Neural cell (in vitro differentiated cells): ENCODE results near the gene URI1. TPM values are rescaled to one million over a fixed set of nuclear protein-coding genes. Genes with fewer than 3 reads are reported as not detected.

Experiments
- H2AFZ ChIP-seq: fragments of 200-600, 300-800 bp; sonication (generic), shearing (Covaris generic); 2 replicates; pipeline ENCODE4 v1.6.0; 2014; ENCODE audit warnings: low read depth, mild to moderate bottlenecking, antibody characterized with exemption, low read length, moderate library complexity
- H3F3A ChIP-seq: fragments of 200-600 bp; shearing (Covaris generic); 2 replicates; pipeline ENCODE4 v1.6.1; 2016; ENCODE audit warnings: mild to moderate bottlenecking, moderate library complexity, mixed read lengths, antibody characterized with exemption, low read length; ENCODE audit not compliant: insufficient read depth, poor library complexity, severe bottlenecking
- H3K27ac ChIP-seq: fragments of 200-600, 300-800 bp; sonication (generic), shearing (Covaris generic); 2 replicates; pipeline ENCODE4 v1.5.1; 2014; ENCODE audit warnings: mild to moderate bottlenecking, low read length, moderate library complexity
- H3K27me3 ChIP-seq: fragments of 300-800, 200-600 bp; sonication (generic), shearing (Covaris generic); 2 replicates; pipeline ENCODE4 v1.6.0; 2014; ENCODE audit warnings: mild to moderate bottlenecking, low read depth, low read length, moderate library complexity; ENCODE audit not compliant: insufficient read depth
- H3K36me3 ChIP-seq: fragments of 300-800, 200-600 bp; sonication (generic), shearing (Covaris generic); 2 replicates; pipeline ENCODE4 v1.5.1; 2014; ENCODE audit warnings: mild to moderate bottlenecking, antibody characterized with exemption, low read length, moderate library complexity; ENCODE audit not compliant: insufficient read depth
- H3K4me2 ChIP-seq: fragments of 300-800, 200-600 bp; sonication (generic), shearing (Covaris generic); 2 replicates; pipeline ENCODE4 v1.6.0; 2014; ENCODE audit warnings: mild to moderate bottlenecking, low read length
- H3K4me3 ChIP-seq: fragments of 300-800, 200-600 bp; sonication (generic), shearing (Covaris generic); 2 replicates; pipeline ENCODE4 v1.5.1; 2014; ENCODE audit warnings: mild to moderate bottlenecking, low read length, moderate library complexity
- H3K79me2 ChIP-seq: fragments of 200-600 bp; shearing (Covaris generic); replicated peaks from 2 replicates; pipeline ENCODE4 v1.6.0; 2014; ENCODE audit warnings: mild to moderate bottlenecking, low read length, moderate library complexity; ENCODE audit not compliant: insufficient read depth
- H3K9ac ChIP-seq: fragments of 300-800, 200-600 bp; sonication (generic), shearing (Covaris generic); 2 replicates; pipeline ENCODE4 v1.6.1; 2016; ENCODE audit warnings: mild to moderate bottlenecking, low read length, mixed read lengths
- H3K9me2 ChIP-seq: fragments of 200-600 bp; shearing (Covaris generic); 2 replicates; pipeline ENCODE4 v1.6.1; 2016; ENCODE audit warnings: mild to moderate bottlenecking, low read length, mixed read lengths; ENCODE audit not compliant: insufficient read depth
- H3K9me3 ChIP-seq: fragments of 200-600, 300-800 bp; sonication (generic), shearing (Covaris generic); 2 replicates; pipeline ENCODE4 v1.6.1; 2016; ENCODE audit warnings: mild to moderate bottlenecking, mixed run types, low read length, moderate library complexity, mixed read lengths
- H4K20me1 ChIP-seq: fragments of 200-600 bp; shearing (Covaris generic); 2 replicates; pipeline ENCODE4 v1.6.1; 2016; ENCODE audit warnings: mild to moderate bottlenecking, mixed run types; ENCODE audit not compliant: insufficient read depth
- EP300 ChIP-seq: fragments of 450-650 bp; conservative IDR thresholded peaks from 2 replicates; pipeline ENCODE4 v1.6.1; 2014; ENCODE audit warnings: antibody characterized with exemption, mild to moderate bottlenecking, moderate library complexity; ENCODE audit not compliant: poor library complexity, severe bottlenecking
- EZH2 ChIP-seq: fragments of 200-600, 300-800 bp; shearing (Covaris generic), sonication (generic); IDR thresholded peaks from 2 replicates; pipeline ENCODE4 v1.6.1; 2014; ENCODE audit warnings: antibody characterized with exemption, low read length, borderline replicate concordance, mild to moderate bottlenecking; ENCODE audit not compliant: insufficient read depth, poor library complexity, severe bottlenecking
- MXI1 ChIP-seq: fragments of 450-650 bp; conservative IDR thresholded peaks from 2 replicates; pipeline ENCODE4 v1.6.1; 2014; ENCODE audit warnings: antibody characterized with exemption, mild to moderate bottlenecking; ENCODE audit not compliant: poor library complexity, severe bottlenecking
- POLR2AphosphoS5 ChIP-seq: IDR thresholded peaks from 2 replicates; pipeline ENCODE4 v1.6.1; 2012
- RAD21 ChIP-seq: fragments of 450-650 bp; conservative IDR thresholded peaks from 2 replicates; pipeline ENCODE4 v1.6.1; 2014; ENCODE audit warnings: antibody characterized with exemption, mild to moderate bottlenecking, moderate library complexity
- SMC3 ChIP-seq: fragments of 450-650 bp; conservative IDR thresholded peaks from 2 replicates; pipeline ENCODE4 v1.6.1; 2014; ENCODE audit warnings: antibody characterized with exemption, mild to moderate bottlenecking, moderate library complexity; ENCODE audit not compliant: poor library complexity
- TAF1 ChIP-seq: IDR thresholded peaks from 2 replicates; pipeline ENCODE4 v1.6.1; 2012; ENCODE audit warnings: low read depth
- polyA plus RNA-seq: library from polyadenylated mRNA; depleted of rRNA; stranded (reverse); fragments of >200 nt; gene quantifications from 2 replicates; pipeline ENCODE4 v1.2.3, GENCODE V29; 2014
- TF ChIP-seq, protein P1 (sequence below): fragments of 450-650 bp; IDR thresholded peaks from 2 replicates; pipeline ENCODE4 v1.5.1; 2014; ENCODE audit warnings: antibody characterized with exemption, mild to moderate bottlenecking, moderate library complexity; ENCODE audit not compliant: poor library complexity, severe bottlenecking
- TF ChIP-seq, protein P2 (sequence below): IDR thresholded peaks from 2 replicates; pipeline ENCODE4 v1.6.1; 2012; ENCODE audit warnings: borderline replicate concordance

The URI1 gene
- polyA plus RNA-seq, 1 donor from 2014 or later, result 55.4 TPM

DNA sequence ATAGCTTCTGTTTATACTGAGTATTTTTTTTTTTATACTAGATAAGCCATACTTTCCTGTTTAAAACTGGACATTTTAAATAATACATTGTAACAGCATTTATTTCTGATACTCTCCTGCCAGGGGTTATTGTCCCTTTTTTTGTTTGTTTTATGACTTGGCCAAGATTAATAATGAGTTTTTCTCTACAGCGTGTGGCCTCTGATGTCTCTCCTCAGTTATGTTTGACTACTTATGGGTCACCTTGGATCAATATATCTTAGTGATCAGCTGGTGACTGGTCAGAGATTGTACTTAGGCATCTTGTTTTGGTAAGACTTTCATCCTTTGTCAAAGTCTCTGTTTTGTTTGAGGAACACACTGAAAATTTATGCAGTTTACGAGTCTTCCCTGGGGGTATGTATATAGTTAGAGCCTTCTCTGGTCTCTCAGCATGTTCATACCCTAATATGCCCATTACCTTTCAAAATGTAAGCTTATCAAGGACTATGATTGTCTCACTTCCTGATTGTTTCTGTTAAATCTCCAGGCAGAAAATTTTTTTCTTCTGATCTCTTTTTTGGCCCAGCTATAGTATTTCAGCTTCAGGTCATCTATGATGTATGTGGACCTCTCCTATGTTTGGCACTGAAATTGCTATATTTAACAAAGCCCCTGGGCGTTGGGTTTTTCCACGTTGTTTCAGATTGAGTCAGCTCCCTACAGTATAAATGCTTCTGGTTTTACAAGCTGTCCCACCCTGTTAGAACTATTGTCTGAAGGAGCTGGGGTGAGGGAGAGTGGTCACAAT, 87.9 kb downstream of the URI1 start:
- no peaks in the 10 kb centered on the region for H3K79me2 ChIP-seq
- no peaks in the 10 kb centered on the region for H3K27me3 ChIP-seq
- no peak overlapping the region for H2AFZ ChIP-seq
- no peaks in the 10 kb centered on the region for H3F3A ChIP-seq
- H3K4me2 ChIP-seq, result no peak overlapping the region
- H3K4me3 ChIP-seq, result no peak overlapping the region
- no peaks in the 10 kb centered on the region for H4K20me1 ChIP-seq
- no peak overlapping the region for H3K27ac ChIP-seq
- H3K9me3 ChIP-seq, result no peaks in the 10 kb centered on the region
- no peaks in the 10 kb centered on the region for H3K36me3 ChIP-seq
- H3K9me2 ChIP-seq, result no peaks in the 10 kb centered on the region
- H3K9ac ChIP-seq, result no peak overlapping the region
- TF ChIP-seq RAD21 (no peak), MXI1 (no peak), EP300 (no peak), TAF1 (no peak), POLR2AphosphoS5 (no peak), EZH2 (no peak), SMC3 (no peak)
- TF ChIP-seq, protein P1, sequence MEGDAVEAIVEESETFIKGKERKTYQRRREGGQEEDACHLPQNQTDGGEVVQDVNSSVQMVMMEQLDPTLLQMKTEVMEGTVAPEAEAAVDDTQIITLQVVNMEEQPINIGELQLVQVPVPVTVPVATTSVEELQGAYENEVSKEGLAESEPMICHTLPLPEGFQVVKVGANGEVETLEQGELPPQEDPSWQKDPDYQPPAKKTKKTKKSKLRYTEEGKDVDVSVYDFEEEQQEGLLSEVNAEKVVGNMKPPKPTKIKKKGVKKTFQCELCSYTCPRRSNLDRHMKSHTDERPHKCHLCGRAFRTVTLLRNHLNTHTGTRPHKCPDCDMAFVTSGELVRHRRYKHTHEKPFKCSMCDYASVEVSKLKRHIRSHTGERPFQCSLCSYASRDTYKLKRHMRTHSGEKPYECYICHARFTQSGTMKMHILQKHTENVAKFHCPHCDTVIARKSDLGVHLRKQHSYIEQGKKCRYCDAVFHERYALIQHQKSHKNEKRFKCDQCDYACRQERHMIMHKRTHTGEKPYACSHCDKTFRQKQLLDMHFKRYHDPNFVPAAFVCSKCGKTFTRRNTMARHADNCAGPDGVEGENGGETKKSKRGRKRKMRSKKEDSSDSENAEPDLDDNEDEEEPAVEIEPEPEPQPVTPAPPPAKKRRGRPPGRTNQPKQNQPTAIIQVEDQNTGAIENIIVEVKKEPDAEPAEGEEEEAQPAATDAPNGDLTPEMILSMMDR, result no peak
- TF ChIP-seq, protein P2, sequence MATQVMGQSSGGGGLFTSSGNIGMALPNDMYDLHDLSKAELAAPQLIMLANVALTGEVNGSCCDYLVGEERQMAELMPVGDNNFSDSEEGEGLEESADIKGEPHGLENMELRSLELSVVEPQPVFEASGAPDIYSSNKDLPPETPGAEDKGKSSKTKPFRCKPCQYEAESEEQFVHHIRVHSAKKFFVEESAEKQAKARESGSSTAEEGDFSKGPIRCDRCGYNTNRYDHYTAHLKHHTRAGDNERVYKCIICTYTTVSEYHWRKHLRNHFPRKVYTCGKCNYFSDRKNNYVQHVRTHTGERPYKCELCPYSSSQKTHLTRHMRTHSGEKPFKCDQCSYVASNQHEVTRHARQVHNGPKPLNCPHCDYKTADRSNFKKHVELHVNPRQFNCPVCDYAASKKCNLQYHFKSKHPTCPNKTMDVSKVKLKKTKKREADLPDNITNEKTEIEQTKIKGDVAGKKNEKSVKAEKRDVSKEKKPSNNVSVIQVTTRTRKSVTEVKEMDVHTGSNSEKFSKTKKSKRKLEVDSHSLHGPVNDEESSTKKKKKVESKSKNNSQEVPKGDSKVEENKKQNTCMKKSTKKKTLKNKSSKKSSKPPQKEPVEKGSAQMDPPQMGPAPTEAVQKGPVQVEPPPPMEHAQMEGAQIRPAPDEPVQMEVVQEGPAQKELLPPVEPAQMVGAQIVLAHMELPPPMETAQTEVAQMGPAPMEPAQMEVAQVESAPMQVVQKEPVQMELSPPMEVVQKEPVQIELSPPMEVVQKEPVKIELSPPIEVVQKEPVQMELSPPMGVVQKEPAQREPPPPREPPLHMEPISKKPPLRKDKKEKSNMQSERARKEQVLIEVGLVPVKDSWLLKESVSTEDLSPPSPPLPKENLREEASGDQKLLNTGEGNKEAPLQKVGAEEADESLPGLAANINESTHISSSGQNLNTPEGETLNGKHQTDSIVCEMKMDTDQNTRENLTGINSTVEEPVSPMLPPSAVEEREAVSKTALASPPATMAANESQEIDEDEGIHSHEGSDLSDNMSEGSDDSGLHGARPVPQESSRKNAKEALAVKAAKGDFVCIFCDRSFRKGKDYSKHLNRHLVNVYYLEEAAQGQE, result no peak

DNA sequence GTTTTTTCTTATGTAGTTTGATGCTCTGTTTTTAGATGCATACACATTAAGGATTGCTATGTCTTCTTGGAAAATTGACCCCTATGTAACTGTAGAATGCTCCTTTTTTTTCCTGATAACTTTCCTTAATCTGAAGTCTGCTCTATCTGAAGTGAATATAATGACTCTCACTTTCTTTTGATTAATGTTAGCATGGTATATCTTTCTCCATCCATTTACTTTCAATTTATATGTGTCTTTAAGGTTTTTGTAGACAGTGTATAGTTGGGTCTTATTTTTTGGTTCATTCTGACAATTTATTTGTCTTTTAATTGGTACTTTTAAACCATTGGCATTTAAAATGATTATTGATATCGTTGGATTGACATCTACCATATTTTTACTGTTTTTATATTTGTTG, 92.3 kb downstream of the URI1 start:
- Histone ChIP-seq H3K4me3 (no peak overlapping the region), H3K9me2 (no peaks in the 10 kb centered on the region), H3K27me3 (no peaks in the 10 kb centered on the region), H3K9me3 (no peaks in the 10 kb centered on the region), H3K27ac (no peak overlapping the region), H3K36me3 (no peaks in the 10 kb centered on the region), H2AFZ (no peak overlapping the region), H4K20me1 (no peaks in the 10 kb centered on the region), H3F3A (no peaks in the 10 kb centered on the region), H3K9ac (no peak overlapping the region), H3K79me2 (no peaks in the 10 kb centered on the region), H3K4me2 (no peak overlapping the region)
- no peak for TF ChIP-seq EP300
- TF ChIP-seq RAD21, result no peak
- no peak for TF ChIP-seq TAF1
- TF ChIP-seq, protein P1, result no peak
- no peak for TF ChIP-seq MXI1
- TF ChIP-seq EZH2, result no peak
- TF ChIP-seq, protein P2, result no peak
- TF ChIP-seq SMC3, result no peak
- TF ChIP-seq POLR2AphosphoS5, result no peak
